Placental pericyte (primary cell): Measurements from ENCODE around the gene UTP4. TPM values are rescaled to one million over a fixed set of nuclear protein-coding genes. Genes with fewer than 3 reads are reported as not detected.

ENCODE experiments used
- small RNA-seq: library from RNA; depleted of rRNA; stranded (forward); fragments of <200 nt; gene quantifications from one replicate; pipeline ENCODE3, GENCODE V24; 2012; ENCODE audit warnings: low replicate concordance
- total RNA-seq: library from RNA; depleted of rRNA; stranded (reverse); fragments of >200 nt; gene quantifications from 2 replicates; pipeline ENCODE4 v1.2.3, GENCODE V29; 2012

UTP4 gene
- 23.0 and 29.8 TPM in 2 replicates for total RNA-seq

DNA sequence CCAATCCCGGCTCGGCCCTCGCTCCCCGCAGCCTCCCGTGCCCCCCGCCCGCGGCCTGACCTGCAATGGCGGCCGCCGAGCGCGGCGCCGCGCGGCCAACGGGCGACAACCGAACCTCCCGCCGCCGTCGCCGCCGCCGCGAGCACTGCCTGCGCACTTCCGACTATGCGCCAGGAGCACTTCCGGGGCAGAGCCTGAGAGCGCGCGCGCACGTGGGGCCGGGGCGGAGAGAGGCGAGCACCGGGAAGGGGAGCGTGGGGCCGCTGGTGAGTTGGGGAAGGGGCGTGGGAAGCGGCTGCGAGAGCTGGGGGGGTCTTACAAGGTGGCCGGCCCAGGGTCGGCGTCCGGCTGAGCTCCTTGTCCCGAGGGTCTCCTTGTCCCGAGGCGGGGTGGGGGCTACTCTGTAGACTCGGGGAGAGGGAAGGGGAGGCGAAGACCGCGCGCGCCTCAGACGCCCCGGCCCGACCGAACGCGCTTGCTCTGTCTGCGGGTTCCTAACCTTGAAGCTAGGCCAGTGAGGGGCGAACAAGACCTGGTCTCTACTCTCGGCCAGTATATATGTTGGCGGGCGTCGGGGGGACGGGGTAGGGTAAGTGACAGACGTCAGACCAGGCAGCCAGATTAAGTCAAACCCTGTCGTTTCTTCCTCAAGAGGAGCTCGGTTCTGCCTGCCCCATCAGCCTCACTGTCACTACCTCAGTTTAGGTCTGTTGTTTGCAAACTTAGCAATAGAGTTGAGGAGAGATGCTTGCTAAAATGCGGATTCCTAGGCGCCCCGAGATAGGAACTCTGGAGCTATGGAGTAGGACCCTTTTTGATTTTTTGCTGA, at the start of gene UTP4, which contains the start of gene CHTF8:
Gene UTP4 (plus strand): TSS at position 226 of the 829 bp plus-strand sequence. CDS start 811 bp downstream, outside the sequence.
Gene CHTF8 (minus strand): TSS at position 165 of the 829 bp plus-strand sequence. CDS start 11,130 bp downstream, outside the sequence.

DNA sequence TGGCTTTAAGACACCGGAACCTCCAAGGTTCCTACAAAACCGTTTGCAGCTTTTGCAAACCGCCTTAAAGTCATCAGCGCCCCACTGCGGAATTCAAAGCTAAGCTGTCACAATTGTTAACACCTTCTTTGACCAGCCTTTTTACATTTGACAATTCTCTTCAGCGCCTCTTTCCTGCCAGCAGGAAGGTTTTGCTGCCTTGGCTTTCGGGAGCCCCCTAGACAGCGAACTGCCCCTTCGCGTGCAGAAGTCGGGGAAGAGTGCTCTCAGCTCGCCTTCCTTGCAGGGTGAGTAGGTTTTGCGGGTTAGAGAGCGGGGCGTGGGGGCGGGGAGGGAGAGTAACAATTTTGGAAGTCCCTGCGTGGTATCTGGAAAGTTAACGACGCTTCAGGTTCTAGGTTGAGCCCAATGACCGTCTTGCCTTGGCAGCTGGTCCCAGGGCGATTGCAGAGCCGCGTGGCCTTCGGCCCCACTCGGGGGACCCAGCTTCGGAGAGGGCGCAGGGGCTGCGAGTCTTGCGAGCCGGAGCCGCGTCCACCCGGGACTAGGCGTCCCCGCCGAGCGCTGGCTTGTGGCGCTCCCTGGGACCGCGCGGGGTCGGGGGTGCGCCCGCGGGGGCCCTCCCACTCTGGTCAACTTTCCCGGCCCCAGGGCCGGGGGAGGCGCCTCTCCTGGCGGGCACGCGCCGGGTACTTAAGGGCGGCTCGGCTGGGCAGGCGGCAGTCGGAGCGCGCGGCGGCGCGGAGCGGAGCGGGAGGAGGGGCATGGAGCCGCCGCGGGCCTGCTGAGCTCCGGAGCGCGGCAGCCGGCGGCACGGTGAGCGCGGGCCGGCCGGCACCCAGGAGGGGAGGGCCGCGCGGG, 26.7 kb upstream of the UTP4 start, which contains the start of gene HAS3:
Gene HAS3 (plus strand): TSS at position 153 of the 861 bp plus-strand sequence. CDS start 3,743 bp downstream, outside the sequence.

DNA sequence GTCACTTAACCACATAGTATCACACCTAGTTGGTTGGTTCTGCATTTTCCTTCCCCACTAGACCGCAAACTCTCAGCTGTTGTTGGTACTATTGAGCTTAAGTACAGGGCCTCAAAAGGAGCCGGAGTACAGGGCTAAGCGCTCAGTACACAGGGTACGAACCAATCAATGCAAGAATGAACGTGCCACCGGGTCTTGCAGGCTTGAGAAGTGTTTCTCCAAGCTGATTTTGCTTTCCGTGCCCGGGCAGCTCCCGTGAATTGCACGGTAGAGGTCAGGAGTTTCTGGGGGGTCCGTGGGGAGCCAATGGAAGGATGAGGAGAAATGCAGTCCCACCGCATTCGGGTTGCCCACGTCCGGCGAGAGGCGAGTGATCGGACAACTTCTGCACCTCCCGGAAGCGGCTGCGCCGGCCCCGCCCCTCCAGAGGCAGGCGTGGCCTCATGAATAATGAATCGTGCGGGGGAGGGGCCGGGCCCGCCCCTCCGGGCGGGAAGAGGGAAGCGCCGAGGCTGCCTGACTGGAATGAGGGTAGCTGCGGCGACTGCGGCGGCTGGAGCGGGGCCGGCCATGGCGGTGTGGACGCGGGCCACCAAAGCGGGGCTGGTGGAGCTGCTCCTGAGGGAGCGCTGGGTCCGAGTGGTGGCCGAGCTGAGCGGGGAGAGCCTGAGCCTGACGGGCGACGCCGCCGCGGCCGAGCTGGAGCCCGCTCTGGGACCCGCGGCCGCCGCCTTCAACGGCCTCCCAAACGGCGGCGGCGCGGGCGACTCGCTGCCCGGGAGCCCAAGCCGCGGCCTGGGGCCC, 54.4 kb downstream of the UTP4 start, which contains the start of gene SNTB2:
Gene SNTB2 (plus strand): TSS at position 523 of the 804 bp plus-strand sequence. CDS start 3 bp downstream, at position 526.

Small RNA genes lying within 50 kb of the gene (small RNA-seq; reads per million reads assigned to genes)
- gene RF00019: not detected
- gene RNU6-22P: 0.94 reads per million, percentile 42 among the genes with 10 or more reads in this experiment

Other genes starting within 250 kb of the UTP4 start
- under 0.01 and 0.29 TPM in 2 replicates for gene HAS3, start 27.0 kb upstream of the UTP4 start, total RNA-seq
- gene CHTF8, start 61 bp upstream of the UTP4 start, total RNA-seq: 42.9 and 81.0 TPM in 2 replicates
- 12.7 and 39.2 TPM in 2 replicates for gene SNTB2, start 54.5 kb downstream of the UTP4 start, total RNA-seq
- gene VPS4A, start 178.7 kb downstream of the UTP4 start, total RNA-seq: 25.4 and 41.8 TPM in 2 replicates
- gene PDF, start 197.9 kb downstream of the UTP4 start, total RNA-seq: 15.1 and 20.5 TPM in 2 replicates
- gene COG8, start 206.9 kb downstream of the UTP4 start, total RNA-seq: 24.9 and 44.1 TPM in 2 replicates
- 18.8 and 45.2 TPM in 2 replicates for gene NIP7, start 207.1 kb downstream of the UTP4 start, total RNA-seq
- gene TMED6, start 219.1 kb downstream of the UTP4 start, total RNA-seq: 0.44 TPM in 1 of 2 replicates, not detected in the other